ENCODE results near the gene MAP2K2.
A peak's percentile ranks its signal among the peaks of the same experiment; 100 is the strongest.

The MAP2K2 gene

DNA sequence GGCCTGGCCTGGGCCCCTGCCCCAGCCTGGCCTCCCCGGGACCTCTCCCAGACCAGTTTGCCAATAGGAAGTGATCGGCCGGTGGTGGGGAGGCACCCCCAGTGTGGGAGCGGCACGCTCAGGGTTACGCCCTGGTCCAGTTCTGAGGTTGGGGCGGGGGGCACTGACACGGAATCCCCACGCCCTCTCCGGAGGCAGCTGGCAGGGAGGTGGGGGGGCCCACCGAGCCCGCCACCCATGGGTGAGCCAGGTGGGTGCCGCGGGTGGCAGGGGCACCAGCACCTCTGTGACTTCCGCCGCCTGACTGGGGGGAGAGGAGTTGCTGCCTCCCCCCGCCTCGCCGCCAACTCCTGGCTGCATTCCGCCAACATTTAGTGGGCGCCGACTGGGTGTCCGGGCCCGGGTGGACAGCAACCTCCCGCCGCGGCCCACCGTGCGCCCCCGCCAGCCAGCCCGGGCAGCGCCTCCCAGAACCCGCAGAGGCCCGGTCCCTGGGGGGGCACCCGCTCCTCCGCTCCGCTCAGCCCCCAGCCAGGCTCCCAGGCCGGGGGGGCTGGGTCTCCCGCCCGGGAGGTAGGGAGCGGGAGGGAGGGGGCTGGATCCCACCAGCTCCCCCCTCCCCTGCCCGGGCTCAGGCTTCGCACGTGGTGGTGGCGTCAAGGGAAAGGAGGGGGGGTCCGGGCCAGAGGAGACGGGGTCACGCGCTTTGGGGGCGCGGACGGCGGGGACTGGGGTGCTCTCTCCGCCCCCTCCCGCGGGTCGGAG, 59.2 kb downstream of the MAP2K2 start:
- H3K4me3 ChIP-seq, result peak overlapping the region; percentile 82 to 99 (median 95)
- peak overlapping the region; percentile 83 to 99 (median 97) for H3K27ac ChIP-seq
- no peaks in the 10 kb centered on the region for H3K9me3 ChIP-seq (replicated peaks in 1 of 11)
- H3K36me3 ChIP-seq, result peaks cover 16 to 52% (median 47%) of the 10 kb centered on the region in 11 experiments; a peak in 21 of 22 replicates
- TF ChIP-seq Cebpa-rat (IDR thresholded peaks at IDR 0.05), result no peak
- peak overlapping the region; percentile 92 to 100 (median 96) for H3K9ac ChIP-seq
- peak overlapping the region; percentile 93 to 100 (median 99) for H3K4me2 ChIP-seq
- no peaks in the 10 kb centered on the region for H3K27me3 ChIP-seq
- peaks cover 58 to 65% (median 63%) of the 10 kb centered on the region in 10 experiments for H3K4me1 ChIP-seq
- peaks cover 53 to 56% (median 54%) of the 10 kb centered on the region in 11 experiments for H4K20me1 ChIP-seq

DNA sequence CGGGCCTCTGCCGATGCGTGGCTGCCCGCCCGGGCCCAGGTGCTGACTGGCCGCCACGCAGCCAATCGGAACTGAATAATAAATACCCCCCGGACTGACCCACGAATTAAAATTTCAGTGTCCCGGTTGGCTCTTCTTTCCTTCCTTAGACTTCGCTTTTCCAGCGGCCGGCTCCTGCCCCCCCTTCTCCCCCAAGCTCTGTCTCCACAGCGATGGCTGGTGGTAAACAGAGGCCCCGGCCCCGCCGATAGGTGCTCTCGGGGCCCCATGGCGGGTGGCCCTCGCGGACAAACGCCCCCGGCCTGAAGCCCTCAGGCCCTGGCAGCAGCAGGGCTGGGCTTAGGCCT, 59.8 kb downstream of the MAP2K2 start:
- peaks cover 58 to 65% (median 63%) of the 10 kb centered on the region in 10 experiments for H3K4me1 ChIP-seq
- no peaks in the 10 kb centered on the region for H3K9me3 ChIP-seq (replicated peaks in 1 of 11)
- H3K36me3 ChIP-seq, result peaks cover 16 to 57% (median 49%) of the 10 kb centered on the region in 11 experiments; a peak in 21 of 22 replicates
- peak overlapping the region; percentile 83 to 99 (median 97) for H3K27ac ChIP-seq
- H3K4me3 ChIP-seq, result peak overlapping the region; percentile 82 to 99 (median 95)
- H3K27me3 ChIP-seq, result no peaks in the 10 kb centered on the region
- H3K9ac ChIP-seq, result peak overlapping the region; percentile 92 to 100 (median 96)
- peak overlapping the region; percentile 93 to 100 (median 99) for H3K4me2 ChIP-seq
- TF ChIP-seq Cebpa-rat (IDR thresholded peaks at IDR 0.05), result no peak
- H4K20me1 ChIP-seq, result peaks cover 59 to 61% (median 60%) of the 10 kb centered on the region in 11 experiments

DNA sequence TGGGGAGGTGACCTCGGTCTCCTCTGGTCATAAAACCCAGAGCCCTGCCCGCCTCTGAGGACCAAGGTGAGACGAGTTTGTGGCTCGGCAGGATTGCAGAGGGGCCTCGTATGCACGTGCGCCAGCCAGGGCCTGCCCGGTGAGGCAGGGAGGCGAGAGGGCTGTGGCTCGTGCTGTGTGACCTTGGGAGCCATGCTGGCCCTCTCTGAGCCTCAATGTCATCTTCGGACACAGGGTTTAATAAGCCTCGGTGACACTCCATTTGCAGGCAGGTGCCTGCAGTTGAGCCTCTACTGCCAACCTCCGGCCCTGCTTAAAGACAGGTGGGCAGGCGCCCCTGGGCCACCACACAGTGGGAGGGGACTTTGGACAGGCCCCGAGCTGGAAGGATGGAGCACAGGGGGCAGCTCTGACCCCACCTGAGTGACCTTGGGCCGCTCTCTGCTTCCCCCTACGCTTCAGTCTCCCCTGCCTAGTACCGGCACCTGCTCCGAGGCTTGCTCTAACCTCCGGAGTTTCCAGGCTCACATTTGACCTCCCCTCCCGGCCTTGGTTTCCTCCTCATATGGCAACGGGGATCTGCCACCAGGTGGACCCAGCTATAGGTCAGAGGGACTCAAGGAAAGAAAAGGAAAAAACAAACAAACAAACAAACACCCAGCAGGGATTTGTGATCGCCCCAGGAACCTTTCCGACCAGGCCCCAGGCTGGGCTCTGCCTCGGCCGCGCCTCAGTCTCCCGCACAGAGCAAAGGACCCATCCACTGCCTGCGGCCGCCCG, 60.4 kb downstream of the MAP2K2 start:
- H3K4me3 ChIP-seq, result peak overlapping the region; percentile 82 to 99 (median 95)
- no peaks in the 10 kb centered on the region for H3K27me3 ChIP-seq
- peak overlapping the region; percentile 92 to 100 (median 96) for H3K9ac ChIP-seq
- no peaks in the 10 kb centered on the region for H3K9me3 ChIP-seq (replicated peaks in 1 of 11)
- H3K4me1 ChIP-seq, result peaks cover 58 to 65% (median 63%) of the 10 kb centered on the region in 10 experiments
- peak overlapping the region; percentile 83 to 99 (median 97); a peak in 21 of 22 replicates for H3K27ac ChIP-seq
- peak overlapping the region; percentile 93 to 100 (median 99) for H3K4me2 ChIP-seq
- no peak for TF ChIP-seq Cebpa-rat (IDR thresholded peaks at IDR 0.05)
- H3K36me3 ChIP-seq, result peaks cover 16 to 63% (median 49%) of the 10 kb centered on the region in 11 experiments; a peak in 21 of 22 replicates
- peaks cover 64 to 67% (median 65%) of the 10 kb centered on the region in 11 experiments for H4K20me1 ChIP-seq

DNA sequence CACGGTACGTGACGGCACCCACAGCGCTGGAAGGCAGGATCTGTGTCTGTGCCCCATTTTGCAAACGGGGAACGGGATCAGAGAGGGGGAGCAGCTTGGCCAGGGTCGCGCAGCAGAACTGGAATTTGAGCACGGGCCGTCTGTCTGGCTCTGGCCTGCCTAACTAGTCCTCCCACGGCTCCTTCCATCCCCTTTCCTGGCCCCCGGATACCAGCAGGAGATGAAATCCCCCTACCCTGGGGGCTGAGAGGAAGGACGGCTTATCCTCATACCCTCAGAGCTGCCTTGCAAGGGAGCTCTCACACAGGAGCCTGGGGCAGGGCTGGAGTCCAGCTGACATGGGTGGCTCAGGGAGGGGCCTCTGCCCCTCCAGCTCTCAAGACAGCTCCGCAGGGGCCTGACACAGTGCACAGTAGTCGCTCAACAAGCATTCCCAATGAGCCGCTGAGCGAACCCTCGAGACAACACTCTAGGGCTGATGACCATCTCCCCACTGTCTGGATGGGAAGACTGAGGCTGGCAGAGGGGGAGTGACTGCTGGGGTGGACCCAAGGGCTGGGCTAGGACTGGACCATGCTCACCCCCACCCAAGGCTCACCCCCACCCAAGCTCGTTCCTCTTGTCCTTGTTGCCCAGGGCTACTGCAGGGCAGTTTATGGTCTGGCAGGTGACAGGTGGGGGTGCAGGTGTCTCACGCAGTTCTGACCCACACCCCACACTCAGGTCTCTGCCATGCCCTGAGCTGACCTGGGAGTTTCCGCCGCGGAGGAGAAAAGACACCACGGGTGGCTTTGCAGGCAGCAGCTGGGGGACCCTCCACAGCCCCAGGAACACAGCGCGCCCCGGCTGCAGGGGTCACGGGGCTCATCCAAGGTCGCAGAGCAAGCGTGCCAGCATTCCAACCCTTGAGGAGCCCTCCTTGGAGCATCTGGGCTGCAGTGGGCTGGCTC, 61.2 kb downstream of the MAP2K2 start:
- Histone ChIP-seq H3K9me3 (replicated peaks in 1 of 11) (no peaks in the 10 kb centered on the region), H3K27ac (peak overlapping the region in 9 of 11 experiments; percentile 87 to 99 (median 97); a peak in 14 of 22 replicates), H3K4me2 (peak overlapping the region; percentile 93 to 100 (median 99)), H3K4me1 (peaks cover 60 to 67% (median 64%) of the 10 kb centered on the region in 10 experiments), H4K20me1 (peaks cover 73 to 76% (median 74%) of the 10 kb centered on the region in 11 experiments), H3K36me3 (peaks cover 16 to 70% (median 55%) of the 10 kb centered on the region in 11 experiments; a peak in 21 of 22 replicates), H3K4me3 (peak overlapping the region; percentile 82 to 99 (median 95)), H3K9ac (peak overlapping the region; percentile 92 to 100 (median 96); a peak in 21 of 22 replicates), H3K27me3 (no peaks in the 10 kb centered on the region)
- TF ChIP-seq Cebpa-rat (IDR thresholded peaks at IDR 0.05), result no peak

DNA sequence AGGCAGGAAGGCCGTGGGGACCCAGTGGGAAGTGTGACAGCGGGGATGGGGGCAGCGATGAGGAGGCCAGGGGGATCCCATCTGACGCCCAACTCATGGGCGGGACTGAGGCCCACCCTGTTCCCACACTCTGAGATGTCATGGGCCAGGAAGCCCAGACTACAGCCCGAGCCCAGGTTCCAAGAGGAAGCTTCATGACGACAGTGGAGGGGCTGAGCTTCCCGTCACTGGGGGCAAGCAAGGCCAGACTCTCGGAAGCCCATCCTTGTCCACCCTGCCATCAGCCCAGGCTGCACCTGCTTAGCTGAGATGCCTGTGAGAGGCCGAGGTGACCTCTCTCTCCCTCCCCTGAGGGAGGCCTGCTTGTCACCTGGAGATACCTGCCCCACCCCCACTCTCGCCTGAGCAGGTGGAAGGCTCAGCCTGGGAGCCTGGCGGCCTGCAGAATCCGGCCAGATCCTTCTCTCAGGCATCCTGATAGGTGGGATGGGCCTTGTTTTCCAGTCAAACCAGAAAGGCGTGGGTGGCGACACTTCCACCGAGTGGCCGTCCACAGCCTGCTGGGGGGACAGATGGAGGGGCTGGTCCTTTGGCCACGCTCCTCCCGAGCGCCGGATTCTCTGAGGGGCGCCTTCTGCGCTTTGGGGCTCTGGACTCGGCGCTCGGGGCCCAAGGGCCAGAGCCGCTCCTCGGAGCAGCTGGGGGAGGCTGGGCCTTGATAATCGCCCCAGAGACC, 62.1 kb downstream of the MAP2K2 start:
- H3K9ac ChIP-seq, result peak overlapping the region; percentile 71 to 100 (median 96); a peak in 20 of 22 replicates
- H4K20me1 ChIP-seq, result peaks cover 81 to 84% (median 82%) of the 10 kb centered on the region in 11 experiments
- peak overlapping the region; percentile 71 to 97 (median 88); a peak in 21 of 22 replicates for H3K27ac ChIP-seq
- H3K27me3 ChIP-seq, result no peaks in the 10 kb centered on the region
- peaks cover 64 to 75% (median 69%) of the 10 kb centered on the region in 10 experiments for H3K4me1 ChIP-seq
- no peak for TF ChIP-seq Cebpa-rat (IDR thresholded peaks at IDR 0.05)
- peak overlapping the region in 5 of 10 experiments; percentile 8 to 99 (median 96); a peak in 8 of 20 replicates for H3K4me3 ChIP-seq
- no peaks in the 10 kb centered on the region for H3K9me3 ChIP-seq (replicated peaks in 1 of 11)
- H3K36me3 ChIP-seq, result peaks cover 16 to 79% (median 63%) of the 10 kb centered on the region in 11 experiments; a peak in 21 of 22 replicates
- peak overlapping the region; percentile 93 to 100 (median 99) for H3K4me2 ChIP-seq

DNA sequence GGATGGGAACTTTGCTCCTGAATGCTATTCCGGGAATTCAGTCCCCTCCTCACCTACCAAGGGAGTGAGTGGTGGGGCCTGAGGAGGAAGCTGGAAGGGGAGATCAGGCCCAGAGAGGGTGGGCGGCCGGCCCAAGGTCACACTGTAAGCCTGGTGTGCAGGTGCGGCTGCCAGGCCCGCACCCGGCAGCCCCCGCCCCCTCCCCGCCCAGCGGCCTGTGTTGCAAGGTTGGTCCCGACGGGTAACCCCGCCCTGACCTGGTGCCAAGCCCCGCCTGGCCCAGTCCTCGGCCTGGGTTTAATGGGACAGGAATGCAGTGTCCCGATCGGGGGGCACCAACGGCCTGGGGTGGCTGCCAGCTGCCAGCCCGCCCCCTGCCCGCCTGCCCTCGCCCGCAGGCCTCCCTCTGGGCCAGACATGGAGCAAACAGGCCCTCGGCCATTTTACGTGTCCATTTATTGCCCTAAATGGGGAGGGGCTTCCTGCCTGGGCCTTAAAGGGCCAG, 62.7 kb downstream of the MAP2K2 start:
- peak overlapping the region in 5 of 10 experiments; percentile 8 to 99 (median 96); a peak in 6 of 20 replicates for H3K4me3 ChIP-seq

DNA sequence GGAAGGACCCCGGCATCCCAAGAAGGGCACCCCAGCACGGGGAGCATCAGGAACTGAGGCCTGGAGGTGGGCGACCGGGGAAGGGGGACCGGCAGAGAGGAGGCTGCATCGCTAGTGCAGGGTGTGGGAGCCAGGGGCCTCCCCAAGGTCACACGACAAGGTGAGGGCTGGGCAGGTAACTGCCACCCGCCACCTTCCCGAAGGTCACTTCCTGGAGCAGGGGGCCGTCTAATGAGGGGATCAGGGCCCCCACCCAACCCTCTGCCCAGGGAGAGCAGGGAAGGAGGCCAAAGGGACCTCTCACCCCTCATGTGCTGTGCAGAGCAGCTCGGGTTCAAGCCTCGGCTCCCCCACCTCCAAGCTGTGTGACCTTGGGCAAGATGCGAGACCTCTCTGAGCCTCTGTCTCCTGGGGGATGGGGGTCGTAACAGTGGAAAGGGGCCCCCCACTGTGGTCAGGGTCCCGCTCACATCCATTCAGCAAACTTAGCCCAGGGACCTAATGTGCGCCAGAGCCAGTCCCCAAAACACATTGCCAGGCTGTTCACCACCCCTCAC, 63.2 kb downstream of the MAP2K2 start:
- H3K36me3 ChIP-seq, result peaks cover 22 to 90% (median 75%) of the 10 kb centered on the region in 11 experiments
- peak overlapping the region in 3 of 10 experiments; percentile 96 to 99 (median 96); a peak in 6 of 20 replicates for H3K4me3 ChIP-seq
- no peaks in the 10 kb centered on the region for H3K27me3 ChIP-seq
- no peaks in the 10 kb centered on the region for H3K9me3 ChIP-seq (replicated peaks in 1 of 11)
- peaks cover 64 to 82% (median 72%) of the 10 kb centered on the region in 10 experiments for H3K4me1 ChIP-seq
- no peak for TF ChIP-seq Cebpa-rat (IDR thresholded peaks at IDR 0.05)
- peak overlapping the region; percentile 71 to 100 (median 96); a peak in 21 of 22 replicates for H3K9ac ChIP-seq
- peak overlapping the region; percentile 60 to 100 (median 99) for H3K4me2 ChIP-seq
- H4K20me1 ChIP-seq, result peaks cover 93 to 95% (median 94%) of the 10 kb centered on the region in 11 experiments
- peak overlapping the region; percentile 71 to 97 (median 88); a peak in 21 of 22 replicates for H3K27ac ChIP-seq

More for the DNA sequence above, 62.7 kb downstream of the MAP2K2 start:
- no peaks in the 10 kb centered on the region for H3K27me3 ChIP-seq
- peak overlapping the region; percentile 71 to 97 (median 88); a peak in 21 of 22 replicates for H3K27ac ChIP-seq
- H3K36me3 ChIP-seq, result peaks cover 17 to 85% (median 69%) of the 10 kb centered on the region in 11 experiments; a peak in 21 of 22 replicates
- no peaks in the 10 kb centered on the region for H3K9me3 ChIP-seq (replicated peaks in 1 of 11)
- TF ChIP-seq Cebpa-rat (IDR thresholded peaks at IDR 0.05), result no peak
- peaks cover 64 to 77% (median 70%) of the 10 kb centered on the region in 10 experiments for H3K4me1 ChIP-seq
- H3K9ac ChIP-seq, result peak overlapping the region; percentile 71 to 100 (median 96); a peak in 20 of 22 replicates
- H4K20me1 ChIP-seq, result peaks cover 88 to 90% (median 89%) of the 10 kb centered on the region in 11 experiments
- peak overlapping the region; percentile 60 to 100 (median 99) for H3K4me2 ChIP-seq
